Measurements from ENCODE around the gene SPTAN1. TPM values are rescaled to one million over a fixed set of nuclear protein-coding genes. Genes with fewer than 3 reads are reported as not detected.

Gene SPTAN1
- total RNA-seq, 2 donors from 2014 or later: 119 to 248 TPM

DNA sequence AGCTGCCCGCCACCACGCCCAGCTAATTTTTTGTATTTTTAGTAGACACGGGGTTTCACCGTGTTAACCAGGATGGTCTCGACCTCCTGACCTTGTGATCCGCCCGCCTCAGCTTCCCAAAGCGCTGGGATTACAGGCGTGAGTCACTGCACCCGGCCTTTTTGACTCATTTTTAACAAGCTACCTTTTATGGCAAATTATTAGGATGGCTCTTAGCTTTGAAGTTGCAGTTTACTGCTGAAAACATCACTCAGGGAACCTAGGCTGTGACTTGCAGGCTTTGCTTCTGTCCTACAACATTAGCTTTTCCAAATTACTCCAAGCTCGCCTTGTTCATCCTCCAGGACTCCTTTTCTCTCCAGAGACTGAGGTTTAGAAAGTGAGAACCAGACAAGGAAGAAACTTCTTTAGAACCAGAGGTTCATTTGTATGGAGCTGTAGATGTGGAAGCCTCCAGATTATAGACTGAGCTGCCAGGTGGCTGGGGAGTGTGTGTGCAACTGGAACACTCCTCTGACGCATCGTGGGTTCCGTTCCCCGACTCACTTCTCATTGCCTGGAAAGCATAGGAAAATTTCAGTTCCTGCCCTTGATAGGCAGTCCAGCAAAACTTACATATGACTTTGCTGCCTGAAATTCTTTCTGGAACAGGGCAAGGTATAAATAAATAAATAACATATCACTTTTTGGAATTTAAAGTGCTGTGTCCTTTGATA lies 23.8 kb upstream of the SPTAN1 start:
- ATAC-seq: no peak
- Histone ChIP-seq H3K9me3 (no peaks in the 10 kb centered on the region), H3K4me1 (no peaks in the 10 kb centered on the region), H3K27ac (no peak overlapping the region), H3K27me3 (no peaks in the 10 kb centered on the region), H3K4me3 (no peak overlapping the region), H3K36me3 (replicated peaks in 1 of 2; ENCODE audit: insufficient read depth in 1 of 2, low read depth in 2 of 2) (peaks cover 0 to 35% of the 10 kb centered on the region in 2 donors)
- WGBS, 2 donors: 88 to 92% methylated on average over 15 of the region's 15 CpGs
- no peak for DNase-seq
- TF ChIP-seq POLR2A (IDR thresholded peaks at IDR 0.05) (no peak), CTCF (IDR thresholded peaks at IDR 0.05) (no peak)
- intact Hi-C loops (cut with DNase I): no loop called here

DNA sequence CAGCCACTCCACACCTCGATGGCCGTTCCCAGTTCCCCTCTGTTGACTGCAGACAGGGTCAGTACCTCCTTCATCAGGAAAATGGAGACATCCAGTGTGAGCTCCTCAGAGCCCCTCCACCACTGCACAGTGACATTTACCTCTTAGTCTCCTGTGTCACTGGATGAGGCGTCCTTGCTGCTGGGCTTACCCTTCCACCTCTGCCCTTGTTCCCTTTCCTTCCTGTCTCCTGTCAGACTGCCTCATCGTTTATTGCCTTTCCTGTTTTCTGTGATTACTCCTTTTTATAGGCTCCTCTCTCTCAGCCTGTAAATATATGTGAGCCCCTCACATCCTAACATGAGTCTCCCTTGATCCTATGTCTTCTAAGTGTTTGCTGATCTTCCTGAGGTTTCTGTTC lies 23.2 kb upstream of the SPTAN1 start:
- intact Hi-C loops (cut with DNase I): no loop called here
- ATAC-seq: no peak

DNA sequence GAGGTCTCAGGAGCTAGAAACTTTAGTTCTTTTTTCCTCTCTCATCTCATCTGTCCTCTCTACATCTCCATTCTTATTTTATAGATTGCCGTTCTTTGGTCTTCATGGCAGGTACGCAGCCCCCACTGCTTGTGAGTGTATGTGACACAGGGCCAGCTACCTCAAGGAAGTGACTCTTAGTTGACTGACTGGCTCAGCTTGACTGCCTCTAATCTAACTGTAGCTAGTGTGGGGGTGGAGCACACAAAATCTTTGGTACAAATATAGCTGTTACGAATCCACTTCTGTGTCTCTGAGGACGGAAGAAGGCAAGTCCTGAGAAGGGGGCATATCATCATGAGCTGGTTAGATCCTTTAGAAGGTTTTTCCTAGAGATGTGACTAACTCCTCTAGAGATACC lies 19.8 kb upstream of the SPTAN1 start:
- Histone ChIP-seq H3K27me3 (no peaks in the 10 kb centered on the region), H3K4me1 (no peaks in the 10 kb centered on the region), H3K9me3 (no peaks in the 10 kb centered on the region), H3K4me3 (no peak overlapping the region), H3K27ac (no peak overlapping the region), H3K36me3 (replicated peaks in 1 of 2; ENCODE audit: insufficient read depth in 1 of 2, low read depth in 2 of 2) (peaks cover 0 to 24% of the 10 kb centered on the region in 2 donors)
- no peak for TF ChIP-seq POLR2A (IDR thresholded peaks at IDR 0.05)
- no peak for TF ChIP-seq CTCF (IDR thresholded peaks at IDR 0.05)
- intact Hi-C loops (cut with DNase I): no loop called here
- ATAC-seq (no peak), DNase-seq (no peak)
- 93 to 97% methylated on average over 4 of the region's 4 CpGs for WGBS, 2 donors

More for the DNA sequence above, 23.2 kb upstream of the SPTAN1 start:
- H3K9me3 ChIP-seq: no peaks in the 10 kb centered on the region
- H3K27ac ChIP-seq: no peak overlapping the region
- H3K4me3 ChIP-seq: no peak overlapping the region
- DNase-seq: no peak
- peaks cover 0 to 33% of the 10 kb centered on the region in 2 donors for H3K36me3 ChIP-seq (replicated peaks in 1 of 2; ENCODE audit: insufficient read depth in 1 of 2, low read depth in 2 of 2)
- no peaks in the 10 kb centered on the region for H3K4me1 ChIP-seq
- H3K27me3 ChIP-seq: no peaks in the 10 kb centered on the region
- WGBS, 2 donors: 82 to 90% methylated on average over 4 of the region's 4 CpGs
- no peak for TF ChIP-seq POLR2A (IDR thresholded peaks at IDR 0.05)
- TF ChIP-seq CTCF (IDR thresholded peaks at IDR 0.05): no peak

GRCh38 chr9:128540634-128541360 lies 11.6 kb upstream of the SPTAN1 start:
- Histone ChIP-seq H3K4me1 (no peaks in the 10 kb centered on the region), H3K27me3 (no peaks in the 10 kb centered on the region), H3K4me3 (no peak overlapping the region), H3K36me3 (replicated peaks in 1 of 2; ENCODE audit: insufficient read depth in 1 of 2, low read depth in 2 of 2) (peaks cover 12 to 37% of the 10 kb centered on the region in 2 donors), H3K27ac (no peak overlapping the region), H3K9me3 (no peaks in the 10 kb centered on the region)
- intact Hi-C loops (cut with DNase I): no loop called here
- TF ChIP-seq CTCF (IDR thresholded peaks at IDR 0.05) (no peak), POLR2A (IDR thresholded peaks at IDR 0.05) (no peak)
- DNase-seq (no peak), ATAC-seq (no peak)
- 68 to 75% methylated on average over 3 of the region's 3 CpGs for WGBS, 2 donors
